ENCODE measurements around the gene CST9L.
"Not testable (repeated sequence)": the region's sequence is repeated elsewhere in the genome, so short reads cannot be mapped to it uniquely, and the experiment has no call there.

CST9L gene

GRCh38 chr20:23585808-23586734, 17.8 kb upstream of the CST9L start:
- TF ChIP-seq POLR2A (IDR thresholded peaks at IDR 0.05; ENCODE audit: low read depth, low read length), result no peak
- no peak for TF ChIP-seq TAF1 (IDR thresholded peaks at IDR 0.05; ENCODE audit: borderline replicate concordance, low read depth, low read length)
- TF ChIP-seq POLR2AphosphoS5 (IDR thresholded peaks at IDR 0.05; ENCODE audit: low read depth, low read length), result no peak
- no peak for FAIRE-seq
- no peak for DNase-seq (ENCODE audit: insufficient read length)

- FAIRE-seq, result no peak
- TF ChIP-seq TAF1 (IDR thresholded peaks at IDR 0.05; ENCODE audit: borderline replicate concordance, low read depth, low read length) (no peak), POLR2A (IDR thresholded peaks at IDR 0.05; ENCODE audit: low read depth, low read length) (no peak), POLR2AphosphoS5 (IDR thresholded peaks at IDR 0.05; ENCODE audit: low read depth, low read length) (no peak)
- DNase-seq (ENCODE audit: insufficient read length), result no peak
These were observed 17.1 kb upstream of the CST9L start for GRCh38 chr20:23585449-23585807.

- no peak for TF ChIP-seq POLR2AphosphoS5 (IDR thresholded peaks at IDR 0.05; ENCODE audit: low read depth, low read length)
- no peak for TF ChIP-seq TAF1 (IDR thresholded peaks at IDR 0.05; ENCODE audit: borderline replicate concordance, low read depth, low read length)
- TF ChIP-seq POLR2A (IDR thresholded peaks at IDR 0.05; ENCODE audit: low read depth, low read length), result no peak
- FAIRE-seq, result no peak
- no peak for DNase-seq (ENCODE audit: insufficient read length)
These were observed 16.3 kb upstream of the CST9L start for GRCh38 chr20:23584434-23585199.

- TF ChIP-seq TAF1 (IDR thresholded peaks at IDR 0.05; ENCODE audit: borderline replicate concordance, low read depth, low read length) (no peak), POLR2AphosphoS5 (IDR thresholded peaks at IDR 0.05; ENCODE audit: low read depth, low read length) (no peak), POLR2A (IDR thresholded peaks at IDR 0.05; ENCODE audit: low read depth, low read length) (no peak)
- FAIRE-seq (no peak), DNase-seq (ENCODE audit: insufficient read length) (no peak)
These were observed 15.2 kb upstream of the CST9L start for GRCh38 chr20:23583526-23583925.

- TF ChIP-seq POLR2AphosphoS5 (IDR thresholded peaks at IDR 0.05; ENCODE audit: low read depth, low read length) (no peak), POLR2A (IDR thresholded peaks at IDR 0.05; ENCODE audit: low read depth, low read length) (no peak), TAF1 (IDR thresholded peaks at IDR 0.05; ENCODE audit: borderline replicate concordance, low read depth, low read length) (no peak)
- no peak for FAIRE-seq
- no peak for DNase-seq (ENCODE audit: insufficient read length)
These were observed 14.0 kb upstream of the CST9L start for GRCh38 chr20:23582293-23582692.

GRCh38 chr20:23581833-23582232, 13.5 kb upstream of the CST9L start:
- DNase-seq (ENCODE audit: insufficient read length); FAIRE-seq: not testable (repeated sequence)

GRCh38 chr20:23574977-23575376, 6.7 kb upstream of the CST9L start:
- DNase-seq (ENCODE audit: insufficient read length) (no peak), FAIRE-seq (no peak)
- TF ChIP-seq POLR2AphosphoS5 (IDR thresholded peaks at IDR 0.05; ENCODE audit: low read depth, low read length) (no peak), POLR2A (IDR thresholded peaks at IDR 0.05; ENCODE audit: low read depth, low read length) (no peak), TAF1 (IDR thresholded peaks at IDR 0.05; ENCODE audit: borderline replicate concordance, low read depth, low read length) (no peak)

GRCh38 chr20:23570178-23570760, 2.0 kb upstream of the CST9L start:
- FAIRE-seq (no peak), DNase-seq (ENCODE audit: insufficient read length) (no peak)
- TF ChIP-seq POLR2A (IDR thresholded peaks at IDR 0.05; ENCODE audit: low read depth, low read length) (no peak), POLR2AphosphoS5 (IDR thresholded peaks at IDR 0.05; ENCODE audit: low read depth, low read length) (no peak), TAF1 (IDR thresholded peaks at IDR 0.05; ENCODE audit: borderline replicate concordance, low read depth, low read length) (no peak)

GRCh38 chr20:23569570-23569969, 1.3 kb upstream of the CST9L start:
- DNase-seq (ENCODE audit: insufficient read length), result no peak
- TF ChIP-seq POLR2A (IDR thresholded peaks at IDR 0.05; ENCODE audit: low read depth, low read length) (no peak), TAF1 (IDR thresholded peaks at IDR 0.05; ENCODE audit: borderline replicate concordance, low read depth, low read length) (no peak), POLR2AphosphoS5 (IDR thresholded peaks at IDR 0.05; ENCODE audit: low read depth, low read length) (no peak)
- no peak for FAIRE-seq

- no peak for FAIRE-seq
- DNase-seq (ENCODE audit: insufficient read length), result no peak
These were observed 667 bp upstream of the CST9L start for GRCh38 chr20:23568971-23569330.

GRCh38 chr20:23566199-23566932, 1.9 kb downstream of the CST9L start:
- FAIRE-seq, result no peak
- DNase-seq (ENCODE audit: insufficient read length), result no peak
- TF ChIP-seq TAF1 (IDR thresholded peaks at IDR 0.05; ENCODE audit: borderline replicate concordance, low read depth, low read length), result no peak
- TF ChIP-seq POLR2AphosphoS5 (IDR thresholded peaks at IDR 0.05; ENCODE audit: low read depth, low read length), result no peak
- TF ChIP-seq POLR2A (IDR thresholded peaks at IDR 0.05; ENCODE audit: low read depth, low read length), result no peak

More at GRCh38 chr20:23568971-23569330, 667 bp upstream of the CST9L start:
- TF ChIP-seq POLR2A (IDR thresholded peaks at IDR 0.05; ENCODE audit: low read depth, low read length) (no peak), TAF1 (IDR thresholded peaks at IDR 0.05; ENCODE audit: borderline replicate concordance, low read depth, low read length) (no peak), POLR2AphosphoS5 (IDR thresholded peaks at IDR 0.05; ENCODE audit: low read depth, low read length) (no peak)

Data from GM12892 (cell line).